ENCODE measurements around the gene CACNA1S.

DNA sequence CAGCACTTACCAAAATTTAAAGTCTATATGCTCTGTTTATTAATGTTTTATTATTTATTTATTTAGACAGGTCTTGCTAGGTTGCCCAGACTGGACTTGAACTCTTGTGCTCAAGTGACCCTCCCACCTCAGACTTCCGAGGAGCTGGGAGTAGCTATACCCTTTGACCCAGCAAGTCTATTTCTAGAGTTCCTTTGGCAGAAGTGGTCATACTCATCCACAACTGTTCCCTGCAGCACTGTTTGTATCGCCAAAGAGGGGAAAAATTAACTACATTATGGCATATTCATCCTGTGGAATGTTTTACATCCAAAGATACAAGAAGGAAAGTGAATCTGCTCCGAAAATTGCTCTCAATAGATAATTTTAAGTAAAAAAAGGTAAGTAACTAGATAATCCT is 28.5 kb downstream of the CACNA1S start:
- TF ChIP-seq, protein P1, sequence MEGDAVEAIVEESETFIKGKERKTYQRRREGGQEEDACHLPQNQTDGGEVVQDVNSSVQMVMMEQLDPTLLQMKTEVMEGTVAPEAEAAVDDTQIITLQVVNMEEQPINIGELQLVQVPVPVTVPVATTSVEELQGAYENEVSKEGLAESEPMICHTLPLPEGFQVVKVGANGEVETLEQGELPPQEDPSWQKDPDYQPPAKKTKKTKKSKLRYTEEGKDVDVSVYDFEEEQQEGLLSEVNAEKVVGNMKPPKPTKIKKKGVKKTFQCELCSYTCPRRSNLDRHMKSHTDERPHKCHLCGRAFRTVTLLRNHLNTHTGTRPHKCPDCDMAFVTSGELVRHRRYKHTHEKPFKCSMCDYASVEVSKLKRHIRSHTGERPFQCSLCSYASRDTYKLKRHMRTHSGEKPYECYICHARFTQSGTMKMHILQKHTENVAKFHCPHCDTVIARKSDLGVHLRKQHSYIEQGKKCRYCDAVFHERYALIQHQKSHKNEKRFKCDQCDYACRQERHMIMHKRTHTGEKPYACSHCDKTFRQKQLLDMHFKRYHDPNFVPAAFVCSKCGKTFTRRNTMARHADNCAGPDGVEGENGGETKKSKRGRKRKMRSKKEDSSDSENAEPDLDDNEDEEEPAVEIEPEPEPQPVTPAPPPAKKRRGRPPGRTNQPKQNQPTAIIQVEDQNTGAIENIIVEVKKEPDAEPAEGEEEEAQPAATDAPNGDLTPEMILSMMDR (IDR thresholded peaks at IDR 0.05), result no peak
- TF ChIP-seq POLR2A (IDR thresholded peaks at IDR 0.05), result no peak

Data from esophagus squamous epithelium (tissue), 4 donors.